GM12801 (cell line): Measurements from ENCODE around the gene PPT2.

ENCODE experiments used
- CTCF ChIP-seq: IDR thresholded peaks from one replicate; pipeline ENCODE4 v1.5.1; 2011; ENCODE audit warnings: control low read depth; ENCODE audit not compliant: insufficient read length; ENCODE audit errors: extremely low read depth

PPT2 gene

GRCh38 chr6:32140420-32141046 is 13.4 kb upstream of the PPT2 start:
- TF ChIP-seq CTCF = no peak

DNA sequence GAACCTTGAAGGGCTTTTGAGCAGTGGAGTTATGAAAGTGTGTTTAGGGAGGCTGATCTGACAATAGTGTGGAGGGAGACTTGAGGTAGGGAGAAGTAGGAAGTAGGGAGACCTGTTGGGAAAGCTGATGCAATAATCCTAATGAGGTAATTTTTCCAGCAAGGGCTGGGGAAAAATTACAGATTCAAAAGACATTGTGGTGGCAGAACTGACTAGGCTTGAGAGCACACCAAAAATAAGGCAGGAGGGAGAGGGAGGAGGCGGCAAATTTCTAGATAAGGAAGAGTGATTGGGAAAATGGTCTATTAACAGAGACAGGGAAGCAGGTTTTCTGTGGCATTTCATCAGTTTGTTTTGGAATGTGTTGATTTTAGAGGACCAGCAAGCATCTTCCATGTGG is 7.7 kb upstream of the PPT2 start:
- TF ChIP-seq CTCF = no peak

- no peak for TF ChIP-seq CTCF
These were observed 7.3 kb upstream of the PPT2 start for GRCh38 chr6:32146687-32147086.

GRCh38 chr6:32147401-32148132 is 6.4 kb upstream of the PPT2 start:
- no peak for TF ChIP-seq CTCF

DNA sequence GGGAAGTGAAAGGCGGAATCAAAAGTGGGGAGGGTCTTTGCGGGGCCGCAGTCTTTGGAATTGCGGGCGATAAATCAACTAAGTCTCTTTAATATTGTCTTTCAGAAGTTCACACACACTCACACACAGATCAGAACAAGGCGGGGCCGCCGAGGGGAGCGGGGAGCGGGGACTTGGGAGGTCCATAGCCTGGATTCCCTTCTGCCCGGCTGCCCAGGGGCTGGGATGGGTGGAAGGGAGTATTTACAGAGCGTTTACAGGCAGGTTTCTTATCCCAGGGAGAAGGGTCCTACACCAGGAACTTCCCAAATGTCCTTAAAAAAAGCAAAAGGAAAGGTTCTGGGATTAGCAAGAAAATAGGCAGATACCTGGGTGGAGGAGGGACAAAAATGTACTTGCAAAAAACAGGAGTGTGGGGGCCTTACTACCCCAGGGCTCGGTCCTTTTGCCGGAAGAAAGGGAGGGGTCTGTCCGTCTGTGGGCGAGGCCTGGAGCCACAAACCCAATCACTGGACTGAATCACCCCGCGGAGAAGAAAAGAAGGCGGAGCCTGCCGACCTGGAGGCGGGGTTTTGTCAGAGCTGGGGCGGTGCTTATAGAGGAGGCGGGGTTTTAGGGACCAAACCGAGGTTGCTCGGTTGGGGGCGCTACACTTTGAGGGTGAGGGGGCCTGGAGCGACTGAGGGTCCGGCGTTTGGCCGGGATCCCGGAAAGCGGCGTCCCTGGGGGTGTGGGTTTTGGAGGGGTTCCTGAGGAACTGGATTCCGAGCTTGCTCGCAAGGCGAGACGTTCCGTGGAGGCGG is 5.5 kb upstream of the PPT2 start:
- TF ChIP-seq CTCF = no peak

DNA sequence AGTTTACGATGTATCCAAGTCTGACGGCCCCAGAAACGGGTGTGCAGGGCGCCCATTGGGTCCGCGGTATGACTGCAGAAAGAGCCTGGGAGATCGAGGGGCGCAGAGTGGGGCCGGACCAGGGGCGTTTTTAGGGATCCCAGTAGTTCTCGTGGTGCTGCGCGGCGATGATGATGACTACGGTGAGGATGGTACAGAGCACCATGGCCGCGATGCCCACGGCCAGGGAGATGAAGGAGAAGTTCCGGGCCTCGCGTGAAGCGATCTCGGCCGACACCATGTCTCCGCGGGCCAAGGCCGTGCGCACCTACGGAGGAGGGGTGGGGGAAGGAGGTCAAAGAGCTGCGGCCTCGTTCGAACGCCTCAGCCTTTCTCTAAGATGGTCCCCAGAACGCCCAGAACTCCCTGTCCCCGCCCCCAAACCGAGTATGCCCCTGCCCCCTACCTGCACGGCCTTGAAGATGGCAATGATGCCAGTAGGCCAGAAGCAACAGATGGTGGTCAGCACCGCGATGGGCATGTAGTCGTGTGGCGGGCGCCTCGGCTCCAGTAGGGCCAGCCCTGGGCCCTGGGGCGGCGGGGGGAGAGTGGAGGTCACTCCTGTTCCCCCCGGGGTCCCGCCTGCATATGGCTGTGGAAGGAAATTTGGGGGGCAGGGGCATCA is 4.7 kb upstream of the PPT2 start:
- TF ChIP-seq CTCF = no peak
